Ascending aorta (tissue), 2 donors: ENCODE results near the gene ROR1. TPM values are rescaled to one million over a fixed set of nuclear protein-coding genes. Genes with fewer than 3 reads are reported as not detected.
"Not testable (repeated sequence)": the region's sequence is repeated elsewhere in the genome, so short reads cannot be mapped to it uniquely, and the experiment has no call there.

ENCODE experiments used
- DNase-seq, 2 donors: peaks; one replicate each; pipeline ENCODE4 v3.0.0-alpha.2; 2019; ENCODE audit warnings: low spot score in 2 of 2
- H3K27ac ChIP-seq, 2 donors: fragments of 200-600 bp; sonication (generic); one replicate each; pipeline ENCODE4 v1.5.1; 2016 to 2017; ENCODE audit warnings: mild to moderate bottlenecking in 1 of 2
- H3K27me3 ChIP-seq: fragments of 200-600 bp; sonication (generic); one replicate; pipeline ENCODE4 v1.5.1; 2017
- H3K36me3 ChIP-seq, 2 donors: fragments of 200-600 bp; sonication (generic); one replicate each; pipeline ENCODE4 v1.5.1; 2016
- H3K4me1 ChIP-seq, 2 donors: fragments of 200-600 bp; sonication (generic); one replicate each; pipeline ENCODE4 v1.5.1; 2016 to 2017; ENCODE audit warnings: mild to moderate bottlenecking in 1 of 2
- H3K4me3 ChIP-seq, 2 donors: fragments of 200-600 bp; sonication (generic); one replicate each; pipeline ENCODE4 v1.5.1; 2016 to 2017; ENCODE audit warnings: mild to moderate bottlenecking in 1 of 2
- H3K9me3 ChIP-seq, 2 donors: fragments of 200-600 bp; sonication (generic); one replicate each; pipeline ENCODE4 v1.5.1; 2016
- CTCF ChIP-seq, 3 experiments: fragments of 200-600 bp in 2 of 3; fragments of 450-650 bp in 1 of 3; sonication (generic) in 2 of 3; IDR thresholded peaks; one replicate each; pipeline ENCODE4 v1.5.1; 2016 to 2019; ENCODE audit warnings: antibody characterized with exemption in 3 of 3, mild to moderate bottlenecking in 1 of 3, moderate library complexity in 1 of 3
- intact Hi-C: fragments of 100-400 bp; cut with DNase I; formaldehyde crosslinking; loops from one replicate; pipeline ENCODE4 v1.15.1; 2023
- total RNA-seq: library from RNA; depleted of rRNA; stranded (reverse); fragments of >200 nt; gene quantifications from one replicate; pipeline ENCODE4 v1.1.0, GENCODE V29; 2016

The ROR1 gene
- total RNA-seq, 1 donor from 2014 or later: 115 TPM

DNA sequence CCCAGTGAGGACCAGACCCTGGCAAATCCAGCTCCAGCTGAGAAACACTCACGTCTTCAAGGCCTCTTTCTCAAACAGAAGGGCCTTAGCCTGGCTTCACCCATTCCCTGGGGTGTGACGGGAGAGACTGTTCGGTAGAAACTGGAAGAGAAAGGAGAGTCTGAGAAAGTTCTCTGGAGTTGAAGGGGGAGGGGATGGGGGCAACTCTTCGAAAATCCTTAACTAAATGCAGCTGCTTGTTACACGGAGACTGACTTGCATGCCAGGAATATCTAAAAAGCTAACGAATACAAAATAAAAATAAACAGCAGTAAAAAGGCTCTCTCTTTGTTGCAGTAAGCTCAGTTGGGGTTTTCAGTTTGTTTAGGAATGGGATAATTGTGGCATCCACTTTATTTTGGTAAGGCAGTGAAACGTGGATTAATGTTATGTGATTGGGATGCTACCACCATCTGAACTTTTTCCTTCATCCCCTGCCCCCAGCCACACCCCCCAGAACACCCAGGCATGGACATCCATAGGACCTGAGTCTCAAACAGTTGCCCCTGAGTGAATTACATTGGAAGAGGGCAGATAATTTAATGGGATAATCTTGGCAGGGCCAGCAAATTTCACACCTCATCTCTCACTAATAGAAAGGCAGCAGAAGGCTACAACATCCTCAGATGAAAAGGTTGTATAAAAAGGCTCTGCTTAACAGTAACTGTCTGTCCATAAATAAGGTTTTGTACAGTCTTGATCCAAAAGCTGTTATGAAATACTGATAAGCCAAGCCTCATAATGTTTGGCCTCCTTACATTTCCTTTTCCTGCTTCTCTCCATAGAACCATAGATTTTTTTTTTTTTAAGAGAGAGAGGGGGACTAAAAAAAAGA lies 5.8 kb downstream of the ROR1 start:
- intact Hi-C loops: loop anchor here (5.0 kb wide), 1 partner anchor 162 kb away; no protein-coding TSS in a partner anchor
- Histone ChIP-seq H3K4me3 (peak overlapping the region in 1 of 2 donors; percentile 28), H3K27ac (peak overlapping the region; percentile 6 to 46), H3K36me3 (no peaks in the 10 kb centered on the region), H3K27me3 (no peaks in the 10 kb centered on the region), H3K4me1 (peaks cover 3 to 47% of the 10 kb centered on the region in 2 donors), H3K9me3 (no peaks in the 10 kb centered on the region)
- DNase-seq: no peak
- TF ChIP-seq CTCF (IDR thresholded peaks at IDR 0.05): no peak

DNA sequence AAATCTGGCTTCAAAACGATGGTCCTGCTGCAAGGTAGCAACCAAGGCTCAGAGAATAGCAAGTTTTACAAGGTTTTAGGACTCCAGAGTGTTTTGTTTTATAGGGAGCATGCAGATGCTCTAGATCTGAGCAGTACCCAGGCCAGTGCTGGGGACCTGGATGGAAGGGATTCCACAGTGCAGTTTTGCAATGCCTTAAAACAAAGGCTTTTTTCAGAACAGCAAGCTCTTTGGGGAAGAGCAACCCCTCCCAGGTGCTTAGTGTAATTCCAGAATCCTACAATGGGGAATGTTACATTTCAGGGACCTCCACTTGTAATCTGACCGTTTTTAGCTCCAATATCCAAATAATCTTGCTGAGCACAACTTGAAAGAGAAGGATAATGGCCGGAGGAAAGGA lies 6.7 kb downstream of the ROR1 start:
- peak overlapping the region in 1 of 2 donors; percentile 7 for H3K27ac ChIP-seq
- no peaks in the 10 kb centered on the region for H3K36me3 ChIP-seq
- H3K4me3 ChIP-seq: no peak overlapping the region
- peaks cover 3 to 57% of the 10 kb centered on the region in 2 donors for H3K4me1 ChIP-seq
- H3K9me3 ChIP-seq: no peaks in the 10 kb centered on the region
- intact Hi-C loops: no loop called here
- DNase-seq: no peak
- TF ChIP-seq CTCF (IDR thresholded peaks at IDR 0.05): no peak
- H3K27me3 ChIP-seq: no peaks in the 10 kb centered on the region

GRCh38 chr1:63782982-63783381 lies 9.2 kb downstream of the ROR1 start:
- Histone ChIP-seq H3K4me1 (peaks cover 3 to 52% of the 10 kb centered on the region in 2 donors), H3K27ac (no peak overlapping the region), H3K4me3 (no peak overlapping the region), H3K36me3 (no peaks in the 10 kb centered on the region), H3K9me3 (no peaks in the 10 kb centered on the region), H3K27me3 (no peaks in the 10 kb centered on the region)
- DNase-seq: no peak
- no peak for TF ChIP-seq CTCF (IDR thresholded peaks at IDR 0.05)
- intact Hi-C loops: no loop called here

- peaks cover 3 to 46% of the 10 kb centered on the region in 2 donors for H3K4me1 ChIP-seq
- H3K4me3 ChIP-seq: no peak overlapping the region
- no peak for TF ChIP-seq CTCF (IDR thresholded peaks at IDR 0.05)
- H3K27me3 ChIP-seq: no peaks in the 10 kb centered on the region
- intact Hi-C loops: no loop called here
- no peaks in the 10 kb centered on the region for H3K36me3 ChIP-seq
- H3K9me3 ChIP-seq: no peaks in the 10 kb centered on the region
- no peak for DNase-seq
- peak overlapping the region in 1 of 2 donors; percentile 37 for H3K27ac ChIP-seq
These were observed 10.3 kb downstream of the ROR1 start for GRCh38 chr1:63784083-63784482.

GRCh38 chr1:63784489-63785390 lies 10.9 kb downstream of the ROR1 start:
- H3K27ac ChIP-seq: peak overlapping the region in 1 of 2 donors; percentile 37
- intact Hi-C loops: no loop called here

GRCh38 chr1:63787270-63787669 lies 13.5 kb downstream of the ROR1 start:
- intact Hi-C loops, H3K27ac ChIP-seq, H3K36me3 ChIP-seq, H3K27me3 ChIP-seq, H3K4me3 ChIP-seq, H3K9me3 ChIP-seq, DNase-seq: not testable (repeated sequence)
- peaks cover 3 to 31% of the 10 kb centered on the region in 2 donors for H3K4me1 ChIP-seq

More at GRCh38 chr1:63784489-63785390, 10.9 kb downstream of the ROR1 start:
- no peak for DNase-seq
- no peak for TF ChIP-seq CTCF (IDR thresholded peaks at IDR 0.05)
- H3K4me3 ChIP-seq: no peak overlapping the region
- H3K4me1 ChIP-seq: peaks cover 3 to 40% of the 10 kb centered on the region in 2 donors
- H3K36me3 ChIP-seq: no peaks in the 10 kb centered on the region
- H3K27me3 ChIP-seq: no peaks in the 10 kb centered on the region
- H3K9me3 ChIP-seq: no peaks in the 10 kb centered on the region
